Hepatocyte (in vitro differentiated cells): Measurements from ENCODE around the gene DGCR8. TPM values are rescaled to one million over a fixed set of nuclear protein-coding genes. Genes with fewer than 3 reads are reported as not detected.

Experiments
- DNase-seq: peaks from one replicate; pipeline ENCODE4 v3.0.0-alpha.2; 2016; ENCODE audit warnings: low spot score
- H2AFZ ChIP-seq: fragments of 200-600 bp; sonication (generic); 2 replicates; pipeline ENCODE4 v1.6.0; 2016; ENCODE audit warnings: antibody characterized with exemption, mild to moderate bottlenecking
- H3K27ac ChIP-seq: fragments of 200-600 bp; sonication (generic); 2 replicates; pipeline ENCODE4 v1.5.1; 2016; ENCODE audit warnings: mild to moderate bottlenecking
- H3K27me3 ChIP-seq: fragments of 200-600 bp; sonication (generic); 2 replicates; pipeline ENCODE4 v1.6.1; 2016
- H3K36me3 ChIP-seq: fragments of 200-600 bp; sonication (generic); replicated peaks from 2 replicates; pipeline ENCODE4 v1.5.1; 2016; ENCODE audit warnings: low read depth; ENCODE audit not compliant: insufficient read depth
- H3K4me1 ChIP-seq: fragments of 200-600 bp; sonication (generic); 2 replicates; pipeline ENCODE4 v1.5.1; 2016; ENCODE audit warnings: mild to moderate bottlenecking, moderate library complexity; ENCODE audit not compliant: insufficient read depth
- H3K4me2 ChIP-seq: fragments of 200-600 bp; sonication (generic); 2 replicates; pipeline ENCODE4 v1.6.0; 2016
- H3K4me3 ChIP-seq: fragments of 200-600 bp; sonication (generic); 2 replicates; pipeline ENCODE4 v1.5.1; 2016; ENCODE audit warnings: mild to moderate bottlenecking
- H3K79me2 ChIP-seq: fragments of 200-600 bp; sonication (generic); 2 replicates; pipeline ENCODE4 v1.6.0; 2017; ENCODE audit warnings: mild to moderate bottlenecking
- H3K9me2 ChIP-seq: fragments of 200-600 bp; sonication (generic); replicated peaks from 2 replicates; pipeline ENCODE4 v1.6.0; 2017; ENCODE audit warnings: mild to moderate bottlenecking; ENCODE audit not compliant: insufficient read depth
- H3K9me3 ChIP-seq: fragments of 200-600 bp; sonication (generic); 2 replicates; pipeline ENCODE4 v1.5.1; 2016; ENCODE audit warnings: low read depth, mild to moderate bottlenecking
- H4K20me1 ChIP-seq: fragments of 200-600 bp; sonication (generic); 2 replicates; pipeline ENCODE4 v1.6.0; 2016; ENCODE audit warnings: mild to moderate bottlenecking; ENCODE audit not compliant: insufficient read depth, poor library complexity, severe bottlenecking
- EZH2 ChIP-seq: fragments of 200-600 bp; sonication (generic); IDR thresholded peaks from 2 replicates; pipeline ENCODE4 v1.6.1; 2016; ENCODE audit warnings: antibody characterized with exemption, mild to moderate bottlenecking, borderline replicate concordance
- EZH2phosphoT487 ChIP-seq: fragments of 200-600 bp; sonication (generic); IDR thresholded peaks from one replicate; pipeline ENCODE4 v1.6.1; 2018; ENCODE audit warnings: antibody characterized with exemption, mild to moderate bottlenecking, low read depth, moderate library complexity; ENCODE audit not compliant: unreplicated experiment, severe bottlenecking
- WGBS: methylation state at CpG from one replicate; pipeline ENCODE4 v1.1.6; 2016; ENCODE audit warnings: low lambda C conversion rate; ENCODE audit errors: missing lambda C conversion rate; 5-methylcytosine and 5-hydroxymethylcytosine counted together
- polyA plus RNA-seq: library from polyadenylated mRNA; unstranded; fragments of >200 nt; fragmentation: Nextera tagmentation; extraction: Ambion mirVana; gene quantifications from 2 replicates; pipeline ENCODE4 v1.2.1, GENCODE V29; 2016
- total RNA-seq: library from RNA; depleted of rRNA; stranded (reverse); fragments of >200 nt; gene quantifications from 2 replicates; pipeline ENCODE4 v1.2.3, GENCODE V29; 2014
- TF ChIP-seq, protein P1 (sequence below): fragments of 200-600 bp; sonication (generic); IDR thresholded peaks from 2 replicates; pipeline ENCODE4 v1.5.1; 2016; ENCODE audit warnings: antibody characterized with exemption, mild to moderate bottlenecking; ENCODE audit not compliant: poor library complexity

Gene DGCR8
- total and polyA plus RNA-seq, 2 experiments from 2014 or later: 10.8 to 18.3 TPM

- no peak overlapping the region for H3K4me2 ChIP-seq
- WGBS: 54% methylated on average over 17 of the region's 17 CpGs
- no peaks in the 10 kb centered on the region for H3K79me2 ChIP-seq
- no peak for TF ChIP-seq EZH2phosphoT487
- TF ChIP-seq, protein P1, sequence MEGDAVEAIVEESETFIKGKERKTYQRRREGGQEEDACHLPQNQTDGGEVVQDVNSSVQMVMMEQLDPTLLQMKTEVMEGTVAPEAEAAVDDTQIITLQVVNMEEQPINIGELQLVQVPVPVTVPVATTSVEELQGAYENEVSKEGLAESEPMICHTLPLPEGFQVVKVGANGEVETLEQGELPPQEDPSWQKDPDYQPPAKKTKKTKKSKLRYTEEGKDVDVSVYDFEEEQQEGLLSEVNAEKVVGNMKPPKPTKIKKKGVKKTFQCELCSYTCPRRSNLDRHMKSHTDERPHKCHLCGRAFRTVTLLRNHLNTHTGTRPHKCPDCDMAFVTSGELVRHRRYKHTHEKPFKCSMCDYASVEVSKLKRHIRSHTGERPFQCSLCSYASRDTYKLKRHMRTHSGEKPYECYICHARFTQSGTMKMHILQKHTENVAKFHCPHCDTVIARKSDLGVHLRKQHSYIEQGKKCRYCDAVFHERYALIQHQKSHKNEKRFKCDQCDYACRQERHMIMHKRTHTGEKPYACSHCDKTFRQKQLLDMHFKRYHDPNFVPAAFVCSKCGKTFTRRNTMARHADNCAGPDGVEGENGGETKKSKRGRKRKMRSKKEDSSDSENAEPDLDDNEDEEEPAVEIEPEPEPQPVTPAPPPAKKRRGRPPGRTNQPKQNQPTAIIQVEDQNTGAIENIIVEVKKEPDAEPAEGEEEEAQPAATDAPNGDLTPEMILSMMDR: peak; percentile 97
- no peak overlapping the region for H3K27ac ChIP-seq
- H3K4me3 ChIP-seq: no peak overlapping the region
- no peaks in the 10 kb centered on the region for H3K27me3 ChIP-seq
- no peaks in the 10 kb centered on the region for H3K9me2 ChIP-seq
- H4K20me1 ChIP-seq: no peaks in the 10 kb centered on the region
- no peaks in the 10 kb centered on the region for H3K36me3 ChIP-seq
- peak; percentile 90 for DNase-seq
- no peak overlapping the region for H2AFZ ChIP-seq
- no peaks in the 10 kb centered on the region for H3K4me1 ChIP-seq
- H3K9me3 ChIP-seq: no peaks in the 10 kb centered on the region
Measured at GRCh38 chr22:20156611-20157429, 76.8 kb downstream of the DGCR8 start.

- Histone ChIP-seq H3K4me3 (no peak overlapping the region), H3K27me3 (no peaks in the 10 kb centered on the region), H4K20me1 (no peaks in the 10 kb centered on the region), H3K4me1 (no peaks in the 10 kb centered on the region), H3K79me2 (no peaks in the 10 kb centered on the region), H3K9me2 (no peaks in the 10 kb centered on the region), H3K4me2 (no peak overlapping the region), H3K36me3 (no peaks in the 10 kb centered on the region), H2AFZ (no peak overlapping the region), H3K27ac (no peak overlapping the region), H3K9me3 (no peaks in the 10 kb centered on the region)
- DNase-seq: no peak
- 81% methylated on average over 14 of the region's 15 CpGs for WGBS
- TF ChIP-seq, protein P1: no peak
- TF ChIP-seq EZH2 (no peak), EZH2phosphoT487 (no peak)
Measured at GRCh38 chr22:20157430-20158183, 77.6 kb downstream of the DGCR8 start.

- no peaks in the 10 kb centered on the region for H3K27me3 ChIP-seq
- no peaks in the 10 kb centered on the region for H3K36me3 ChIP-seq
- 97% methylated on average over 12 of the region's 15 CpGs for WGBS
- H3K4me1 ChIP-seq: no peaks in the 10 kb centered on the region
- H3K79me2 ChIP-seq: no peaks in the 10 kb centered on the region
- no peak overlapping the region for H3K4me3 ChIP-seq
- no peak overlapping the region for H3K27ac ChIP-seq
- no peak overlapping the region for H2AFZ ChIP-seq
- H3K4me2 ChIP-seq: no peak overlapping the region
- no peak for DNase-seq
- H3K9me3 ChIP-seq: no peaks in the 10 kb centered on the region
- H4K20me1 ChIP-seq: no peaks in the 10 kb centered on the region
- TF ChIP-seq, protein P1: no peak
- no peak for TF ChIP-seq EZH2
- TF ChIP-seq EZH2phosphoT487: no peak
- no peaks in the 10 kb centered on the region for H3K9me2 ChIP-seq
Measured at GRCh38 chr22:20158391-20159036, 78.5 kb downstream of the DGCR8 start.
